K562 (cell line): ENCODE data around the gene TBC1D2. TPM values are rescaled to one million over a fixed set of nuclear protein-coding genes. Genes with fewer than 3 reads are reported as not detected.

Experiments used
- ATAC-seq: fragments of 200-7000 bp; cut with Tn5 transposase; 3 replicates; pipeline ENCODE4 v1.9.1; 2020; ENCODE audit warnings: moderate library complexity
- BruUV-seq: library from RNA; stranded (reverse); fragments of 400-500 nt; replicated peaks from 2 replicates; lab custom pipeline; 2021; lab: Mats Ljungman, UMichigan
- CTCF ChIA-PET: fragments of 300-600 bp; formaldehyde crosslinking; extraction: SDS; loops from one replicate; lab custom pipeline; 2021; ENCODE audit warnings: low intra/inter-chr PET ratio; lab: Yijun Ruan, JAX
- POLR2A ChIA-PET: fragments of 300-600, 350-650 bp; sonication (Branson Sonifier 250); formaldehyde crosslinking; extraction: SDS; loops from one replicate; lab custom pipeline; 2021; ENCODE audit warnings: antibody characterized with exemption, inconsistent platforms; lab: Yijun Ruan, JAX
- DNase-seq, 4 experiments: peaks; one replicate each; pipeline versions ENCODE4 v3.0.0 to v3.0.0-alpha.2; 2011 to 2018; ENCODE audit warnings: low spot score in 3 of 4, mixed read lengths in 3 of 4; ENCODE audit errors: extremely low read depth in 1 of 4
- FAIRE-seq: peaks from 2 replicates; lab custom pipeline; 2011; peaks lifted over from hg19 to GRCh38; lab: Jason Lieb, UNC
- H2AFZ ChIP-seq: 2 replicates; pipeline ENCODE4 v1.6.0; 2011; ENCODE audit warnings: low read depth, low read length, control low read depth, inconsistent platforms
- H3K27ac ChIP-seq: fragments of 200-600 bp; 3 replicates; pipeline ENCODE4 v1.8.0; 2011; ENCODE audit warnings: low read depth, mild to moderate bottlenecking, control low read depth, inconsistent platforms, low read length, moderate library complexity, mixed read lengths; ENCODE audit errors: extremely low read depth
- H3K27me3 ChIP-seq, 2 experiments: fragments of 300-600 bp in 1 of 2; 2 replicates in 1 of 2; 3 replicates in 1 of 2; pipeline versions ENCODE4 v1.6.0 to v1.8.0; 2011; ENCODE audit warnings: inconsistent platforms in 2 of 2, low read length in 2 of 2, mild to moderate bottlenecking in 1 of 2, mixed read lengths in 1 of 2, moderate library complexity in 1 of 2; ENCODE audit not compliant: control insufficient read depth in 2 of 2, insufficient read depth in 2 of 2
- H3K36me3 ChIP-seq: fragments of 300-600 bp; 3 replicates; pipeline ENCODE4 v1.8.0; 2011; ENCODE audit warnings: mild to moderate bottlenecking, low read length, inconsistent platforms; ENCODE audit not compliant: control insufficient read depth, insufficient read depth
- H3K4me1 ChIP-seq, 2 experiments: fragments of 200-600 bp in 1 of 2; replicated peaks in 1 of 2; 2 replicates in 1 of 2; 3 replicates in 1 of 2; pipeline versions ENCODE4 v1.5.1 to v1.8.0; 2011; ENCODE audit warnings: inconsistent platforms in 2 of 2, low read length in 2 of 2, mild to moderate bottlenecking in 1 of 2, mixed read lengths in 1 of 2, moderate library complexity in 1 of 2; ENCODE audit not compliant: control insufficient read depth in 2 of 2, insufficient read depth in 2 of 2
- H3K4me2 ChIP-seq: 2 replicates; pipeline ENCODE4 v1.6.1; 2011; ENCODE audit warnings: low read length, control low read depth, inconsistent platforms, mixed read lengths; ENCODE audit not compliant: insufficient read depth
- H3K4me3 ChIP-seq: fragments of 200-600 bp; sonication (generic), shearing (Covaris generic); 2 replicates; pipeline ENCODE4 v1.5.1; 2016; ENCODE audit warnings: control low read depth, inconsistent platforms
- H3K79me2 ChIP-seq: fragments of 200-600 bp; 3 replicates; pipeline ENCODE4 v1.8.0; 2011; ENCODE audit warnings: low read length, inconsistent platforms; ENCODE audit not compliant: control insufficient read depth, insufficient read depth
- H3K9ac ChIP-seq, 2 experiments: 2 replicates each; pipeline versions ENCODE4 v1.6.0 to v1.6.1; 2011; ENCODE audit warnings: low read depth in 2 of 2, low read length in 2 of 2, control low read depth in 1 of 2, inconsistent platforms in 1 of 2, mild to moderate bottlenecking in 1 of 2, mixed read lengths in 1 of 2; ENCODE audit not compliant: insufficient read depth in 1 of 2
- H3K9me1 ChIP-seq: one replicate; pipeline ENCODE4 v1.6.0; 2011; ENCODE audit warnings: inconsistent platforms, mild to moderate bottlenecking, low read length, moderate library complexity; ENCODE audit not compliant: control insufficient read depth, insufficient read depth
- H3K9me3 ChIP-seq: replicated peaks from 2 replicates; pipeline ENCODE4 v1.5.1; 2011; ENCODE audit warnings: low read depth, low read length, inconsistent platforms; ENCODE audit not compliant: control insufficient read depth, insufficient read depth
- H4K20me1 ChIP-seq: replicated peaks from 2 replicates; pipeline ENCODE4 v1.6.1; 2011; ENCODE audit warnings: low read length, inconsistent platforms, mixed read lengths; ENCODE audit not compliant: control insufficient read depth, insufficient read depth
- BCOR ChIP-seq: fragments of 450-650 bp; IDR thresholded peaks from 2 replicates; pipeline ENCODE4 v1.6.1; 2016
- KAT2B ChIP-seq: IDR thresholded peaks from one replicate; pipeline ENCODE4 v1.6.1; 2012; ENCODE audit warnings: low read depth, mild to moderate bottlenecking, control low read depth, inconsistent platforms, low read length, moderate library complexity
- WGBS: fragments of 100-300 bp; shearing (Covaris generic); methylation state at CpG from one replicate; pipeline ENCODE4 v1.1.6; 2016; ENCODE audit warnings: low coverage, mixed read lengths; ENCODE audit not compliant: insufficient coverage; ENCODE audit errors: missing lambda C conversion rate; 5-methylcytosine and 5-hydroxymethylcytosine counted together
- in situ Hi-C: fragments of 300-500 bp; cut with MboI; formaldehyde crosslinking; loops from 4 replicates; pipeline ENCODE4 v1.15.0; 2018; ENCODE audit warnings: inconsistent platforms, mixed read lengths
- intact Hi-C: fragments of 100-400 bp; cut with micrococcal nuclease; formaldehyde crosslinking; loops from 2 replicates; pipeline ENCODE4 v1.14.2; 2022
- polyA plus RNA-seq, 8 experiments: library from polyadenylated mRNA; depleted of rRNA in 4 of 8; stranded (reverse) in 5 of 8; unstranded in 3 of 8; fragments of >200 nt; fragmentation: Nextera tagmentation in 2 of 8; fragmentation: Illumina TruSeq in 1 of 8; extraction: Ambion mirVana in 2 of 8; extraction: Trizol in 1 of 8; gene quantifications; 2 replicates each; pipeline versions ENCODE4 v1.2.1 to v1.2.3, GENCODE V29; 2011 to 2014; ENCODE audit warnings: inconsistent platforms in 1 of 8, missing spikeins in 1 of 8
- total RNA-seq, 7 experiments: library from RNA; depleted of rRNA in 6 of 7; stranded (reverse); fragments of >200 nt in 6 of 7; fragmentation: Illumina TruSeq in 2 of 7; extraction: Trizol in 2 of 7; gene quantifications; 2 replicates each; pipeline versions ENCODE4 v1.2.1 to v1.2.3, GENCODE V29; 2011 to 2021; ENCODE audit warnings: low replicate concordance in 1 of 7
- TF ChIP-seq, protein P1 (sequence below): fragments of 150-350 bp; IDR thresholded peaks from 2 replicates; pipeline ENCODE4 v1.6.1; 2014; ENCODE audit warnings: low read depth, mild to moderate bottlenecking, low read length, borderline replicate concordance
- TF ChIP-seq, protein P2 (sequence below), 2 experiments: fragments of 450-650 bp in 1 of 2; sonication (generic) in 1 of 2; formaldehyde crosslinking in 1 of 2; IDR thresholded peaks; 2 replicates each; pipeline versions ENCODE4 v1.7.1 to v1.9.0; 2016 to 2022; ENCODE audit warnings: inconsistent platforms in 1 of 2, mild to moderate bottlenecking in 1 of 2, missing genetic modification reagents in 1 of 2
- TF ChIP-seq, protein P3 (sequence below): sonication (generic); IDR thresholded peaks from 2 replicates; pipeline ENCODE4 v1.6.1; 2016

The TBC1D2 gene
- total and polyA plus RNA-seq, 9 of the 15 experiments (the other 6 are each of a cell fraction or from before 2014, with no cell fraction given) = 0.10 to 7.0 (median 2.5) TPM

DNA sequence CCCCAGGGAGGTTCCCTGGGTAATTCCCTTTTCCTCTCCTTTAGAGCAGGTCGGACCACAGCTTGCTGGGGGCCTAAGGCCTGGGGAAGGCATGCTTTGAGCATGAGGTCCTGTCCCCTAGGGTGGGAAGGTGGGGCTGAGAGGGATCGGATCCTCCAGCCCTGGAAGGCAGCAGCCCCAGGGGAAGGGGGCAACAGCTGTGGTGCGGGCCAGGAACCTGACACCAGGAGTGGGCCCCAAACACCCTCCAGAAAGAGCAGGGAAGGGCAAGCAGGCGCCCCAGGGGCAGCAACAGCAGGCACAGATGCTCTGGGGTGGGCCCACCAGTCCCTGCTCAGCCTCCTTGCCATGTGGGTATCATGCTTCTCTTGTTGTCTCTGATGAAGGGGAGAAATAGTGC is 59.8 kb downstream of the TBC1D2 start (continued):
- TF ChIP-seq, protein P1, sequence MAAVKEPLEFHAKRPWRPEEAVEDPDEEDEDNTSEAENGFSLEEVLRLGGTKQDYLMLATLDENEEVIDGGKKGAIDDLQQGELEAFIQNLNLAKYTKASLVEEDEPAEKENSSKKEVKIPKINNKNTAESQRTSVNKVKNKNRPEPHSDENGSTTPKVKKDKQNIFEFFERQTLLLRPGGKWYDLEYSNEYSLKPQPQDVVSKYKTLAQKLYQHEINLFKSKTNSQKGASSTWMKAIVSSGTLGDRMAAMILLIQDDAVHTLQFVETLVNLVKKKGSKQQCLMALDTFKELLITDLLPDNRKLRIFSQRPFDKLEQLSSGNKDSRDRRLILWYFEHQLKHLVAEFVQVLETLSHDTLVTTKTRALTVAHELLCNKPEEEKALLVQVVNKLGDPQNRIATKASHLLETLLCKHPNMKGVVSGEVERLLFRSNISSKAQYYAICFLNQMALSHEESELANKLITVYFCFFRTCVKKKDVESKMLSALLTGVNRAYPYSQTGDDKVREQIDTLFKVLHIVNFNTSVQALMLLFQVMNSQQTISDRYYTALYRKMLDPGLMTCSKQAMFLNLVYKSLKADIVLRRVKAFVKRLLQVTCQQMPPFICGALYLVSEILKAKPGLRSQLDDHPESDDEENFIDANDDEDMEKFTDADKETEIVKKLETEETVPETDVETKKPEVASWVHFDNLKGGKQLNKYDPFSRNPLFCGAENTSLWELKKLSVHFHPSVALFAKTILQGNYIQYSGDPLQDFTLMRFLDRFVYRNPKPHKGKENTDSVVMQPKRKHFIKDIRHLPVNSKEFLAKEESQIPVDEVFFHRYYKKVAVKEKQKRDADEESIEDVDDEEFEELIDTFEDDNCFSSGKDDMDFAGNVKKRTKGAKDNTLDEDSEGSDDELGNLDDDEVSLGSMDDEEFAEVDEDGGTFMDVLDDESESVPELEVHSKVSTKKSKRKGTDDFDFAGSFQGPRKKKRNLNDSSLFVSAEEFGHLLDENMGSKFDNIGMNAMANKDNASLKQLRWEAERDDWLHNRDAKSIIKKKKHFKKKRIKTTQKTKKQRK = no peak

DNA sequence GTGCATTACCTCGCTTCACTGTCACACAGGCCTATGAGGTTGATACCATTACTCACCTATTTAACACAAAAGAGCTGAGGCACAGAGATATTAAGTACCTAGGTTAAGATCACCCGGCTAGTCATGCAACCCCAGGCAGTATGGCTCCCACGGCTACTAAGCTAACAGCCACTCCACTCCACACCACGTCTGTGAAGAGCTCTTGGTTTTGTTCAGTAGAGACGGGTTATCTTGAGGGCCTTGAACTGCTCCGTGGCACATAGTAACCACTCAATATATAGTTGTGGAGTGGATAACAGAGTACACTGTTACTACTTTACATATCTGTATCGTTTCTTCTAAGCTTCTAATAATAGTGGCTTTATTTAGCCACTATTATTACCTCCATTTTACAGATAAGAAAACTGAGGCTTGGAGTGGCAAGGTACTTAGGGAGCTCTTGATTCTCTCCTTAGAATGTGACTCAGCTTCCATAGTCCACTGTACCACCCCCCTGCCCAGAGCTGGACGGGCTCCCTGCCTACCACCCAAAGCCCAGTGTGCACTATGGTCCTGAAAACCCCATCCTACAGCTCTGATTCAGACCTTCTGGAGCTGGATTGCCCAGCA is 62.0 kb downstream of the TBC1D2 start:
- intact Hi-C loops = loop anchor here (2.0 kb wide), 3 partner anchors 25 to 271 kb away; partner anchors contain the start of genes TRIM14 and TRMO
- no peak for ATAC-seq
- Histone ChIP-seq H3K4me2 (peak overlapping the region; percentile 84), H3K79me2 (peaks cover 38% of the 10 kb centered on the region), H3K9ac (peak overlapping the region; percentile 65 to 93), H3K9me1 (no peaks in the 10 kb centered on the region), H4K20me1 (no peaks in the 10 kb centered on the region), H3K4me1 (peaks cover 28 to 33% of the 10 kb centered on the region in 2 experiments; a peak in 4 of 5 replicates), H3K9me3 (no peaks in the 10 kb centered on the region), H3K36me3 (peaks cover 4% of the 10 kb centered on the region; the same call in 1 of the 3 replicates), H3K27ac (peak overlapping the region; percentile 60), H3K4me3 (peak overlapping the region; percentile 85), H2AFZ (peak overlapping the region; percentile 91), H3K27me3 (no peaks in the 10 kb centered on the region)
- ChIA-PET POLR2A (interaction anchor here (0.6 to 1.4 kb wide), 6 partner anchors 9 to 121 kb away, joined by 3 to 4 read pairs (median 3); no protein-coding TSS in a partner anchor), CTCF (interaction anchor here (1.2 kb wide), 1 partner anchor 12 kb away, joined by 4 read pairs; no protein-coding TSS in a partner anchor)
- 29% methylated on average over 8 of the region's 8 CpGs for WGBS
- in situ Hi-C loops = no loop called here
- FAIRE-seq = peak; percentile 81
- BruUV-seq = no TSS peak
- no peak for DNase-seq
- TF ChIP-seq KAT2B (no peak), BCOR (peak; percentile 45)
- TF ChIP-seq, protein P2, sequence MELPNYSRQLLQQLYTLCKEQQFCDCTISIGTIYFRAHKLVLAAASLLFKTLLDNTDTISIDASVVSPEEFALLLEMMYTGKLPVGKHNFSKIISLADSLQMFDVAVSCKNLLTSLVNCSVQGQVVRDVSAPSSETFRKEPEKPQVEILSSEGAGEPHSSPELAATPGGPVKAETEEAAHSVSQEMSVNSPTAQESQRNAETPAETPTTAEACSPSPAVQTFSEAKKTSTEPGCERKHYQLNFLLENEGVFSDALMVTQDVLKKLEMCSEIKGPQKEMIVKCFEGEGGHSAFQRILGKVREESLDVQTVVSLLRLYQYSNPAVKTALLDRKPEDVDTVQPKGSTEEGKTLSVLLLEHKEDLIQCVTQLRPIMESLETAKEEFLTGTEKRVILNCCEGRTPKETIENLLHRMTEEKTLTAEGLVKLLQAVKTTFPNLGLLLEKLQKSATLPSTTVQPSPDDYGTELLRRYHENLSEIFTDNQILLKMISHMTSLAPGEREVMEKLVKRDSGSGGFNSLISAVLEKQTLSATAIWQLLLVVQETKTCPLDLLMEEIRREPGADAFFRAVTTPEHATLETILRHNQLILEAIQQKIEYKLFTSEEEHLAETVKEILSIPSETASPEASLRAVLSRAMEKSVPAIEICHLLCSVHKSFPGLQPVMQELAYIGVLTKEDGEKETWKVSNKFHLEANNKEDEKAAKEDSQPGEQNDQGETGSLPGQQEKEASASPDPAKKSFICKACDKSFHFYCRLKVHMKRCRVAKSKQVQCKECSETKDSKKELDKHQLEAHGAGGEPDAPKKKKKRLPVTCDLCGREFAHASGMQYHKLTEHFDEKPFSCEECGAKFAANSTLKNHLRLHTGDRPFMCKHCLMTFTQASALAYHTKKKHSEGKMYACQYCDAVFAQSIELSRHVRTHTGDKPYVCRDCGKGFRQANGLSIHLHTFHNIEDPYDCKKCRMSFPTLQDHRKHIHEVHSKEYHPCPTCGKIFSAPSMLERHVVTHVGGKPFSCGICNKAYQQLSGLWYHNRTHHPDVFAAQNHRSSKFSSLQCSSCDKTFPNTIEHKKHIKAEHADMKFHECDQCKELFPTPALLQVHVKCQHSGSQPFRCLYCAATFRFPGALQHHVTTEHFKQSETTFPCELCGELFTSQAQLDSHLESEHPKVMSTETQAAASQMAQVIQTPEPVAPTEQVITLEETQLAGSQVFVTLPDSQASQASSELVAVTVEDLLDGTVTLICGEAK (IDR thresholded peaks at IDR 0.05) = peak; percentile 31; the same call in 1 of the 2 replicates
- TF ChIP-seq, protein P2 (CRISPR knock-in tag; IDR thresholded peaks at IDR 0.05) = no peak
- TF ChIP-seq, protein P3, sequence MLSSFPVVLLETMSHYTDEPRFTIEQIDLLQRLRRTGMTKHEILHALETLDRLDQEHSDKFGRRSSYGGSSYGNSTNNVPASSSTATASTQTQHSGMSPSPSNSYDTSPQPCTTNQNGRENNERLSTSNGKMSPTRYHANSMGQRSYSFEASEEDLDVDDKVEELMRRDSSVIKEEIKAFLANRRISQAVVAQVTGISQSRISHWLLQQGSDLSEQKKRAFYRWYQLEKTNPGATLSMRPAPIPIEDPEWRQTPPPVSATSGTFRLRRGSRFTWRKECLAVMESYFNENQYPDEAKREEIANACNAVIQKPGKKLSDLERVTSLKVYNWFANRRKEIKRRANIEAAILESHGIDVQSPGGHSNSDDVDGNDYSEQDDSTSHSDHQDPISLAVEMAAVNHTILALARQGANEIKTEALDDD = peak; percentile 87
